AG10803 (cell line): ENCODE data around the gene RLF.
A peak's percentile ranks its signal among the peaks of the same experiment; 100 is the strongest.

ENCODE experiments used
- DNase-seq: peaks from one replicate; pipeline ENCODE4 v3.0.0; 2010; ENCODE audit warnings: low read depth
- H3K4me3 ChIP-seq: 2 replicates; pipeline ENCODE4 v1.5.1; 2011; ENCODE audit warnings: mild to moderate bottlenecking, low read length, control low read depth
- CTCF ChIP-seq: conservative IDR thresholded peaks from 2 replicates; pipeline ENCODE4 v1.5.1; 2011; ENCODE audit warnings: mild to moderate bottlenecking, low read length, control low read depth, inconsistent platforms

The RLF gene

GRCh38 chr1:40221977-40222772 is 61.0 kb downstream of the RLF start:
- DNase-seq = no peak
- H3K4me3 ChIP-seq = no peak overlapping the region
- TF ChIP-seq CTCF = no peak

- TF ChIP-seq CTCF = no peak
- no peak overlapping the region for H3K4me3 ChIP-seq
- DNase-seq = no peak
Measured at GRCh38 chr1:40224040-40224439, 62.9 kb downstream of the RLF start.

- H3K4me3 ChIP-seq = no peak overlapping the region
- no peak for TF ChIP-seq CTCF
- DNase-seq = no peak
Measured at GRCh38 chr1:40226192-40226591, 65.0 kb downstream of the RLF start.

GRCh38 chr1:40232444-40232843 is 71.3 kb downstream of the RLF start:
- DNase-seq = no peak
- H3K4me3 ChIP-seq = no peak overlapping the region
- TF ChIP-seq CTCF = no peak

- no peak overlapping the region for H3K4me3 ChIP-seq
- DNase-seq = peak; percentile 32
- no peak for TF ChIP-seq CTCF
Measured at GRCh38 chr1:40239626-40240025, 78.4 kb downstream of the RLF start.

GRCh38 chr1:40240390-40240789 is 79.2 kb downstream of the RLF start:
- DNase-seq = no peak
- TF ChIP-seq CTCF = no peak
- no peak overlapping the region for H3K4me3 ChIP-seq

GRCh38 chr1:40241362-40241761 is 80.2 kb downstream of the RLF start:
- no peak overlapping the region for H3K4me3 ChIP-seq
- TF ChIP-seq CTCF = no peak
- DNase-seq = peak; percentile 19
